Measurements from ENCODE around the gene HOXC5. TPM values are rescaled to one million over a fixed set of nuclear protein-coding genes. Genes with fewer than 3 reads are reported as not detected.

Gene HOXC5
- 10 to 100 TPM in 4 of 8 experiments, 1 to 10 TPM in 4; 4.4 to 49.2 (median 10.4) TPM for total RNA-seq

GRCh38 chr12:54032627-54033100, at the start of gene HOXC5:
Gene HOXC5 (plus strand): TSS chr12:54033050. CDS start chr12:54033123, 73 bp downstream.
- Histone ChIP-seq H3K27ac (peak within 1 kb of the TSS; percentile 94), H3K4me1 (replicated peaks in 1 of 2) (peaks cover 49 to 72% of the 10 kb centered on the region in 2 donors), H3K4me3 (peak within 1 kb of the TSS; percentile 41 to 62 (median 49))
- in situ Hi-C loops (cut with MboI; ENCODE audit: low pct_unique_long_range_greater_than_20kb in 2 of 9, low sequenced_read_pairs in 9 of 9, unreplicated experiment in 9 of 9): loop anchor here in 4 of 9 experiments (5.0 to 25.0 kb wide), 4 partner anchors 155 to 330 kb away; partner anchors contain the start of genes SMUG1 (in 2 of the 4) and GPR84 (in 1 of the 4)
- ATAC-seq (replicated peaks in 6 of 8): peak in 7 of 8 experiments; percentile 2 to 47 (median 34)
- 0 to 7% (median 0%) methylated on average over 1 to 6 of the region's 12 CpGs; no CpG with 5 or more reads in 2 of the 10 experiments for WGBS, 10 experiments

- ATAC-seq (replicated peaks in 6 of 8): no peak
- Histone ChIP-seq H3K4me1 (replicated peaks in 1 of 2) (no peaks in the 10 kb centered on the region), H3K4me3 (no peak overlapping the region), H3K27ac (no peak overlapping the region)
- 5 to 75% (median 24%) methylated on average over 2 to 14 of the region's 17 CpGs; no CpG with 5 or more reads in 2 of the 10 experiments for WGBS, 10 experiments
- in situ Hi-C loops (cut with MboI; ENCODE audit: low pct_unique_long_range_greater_than_20kb in 2 of 9, low sequenced_read_pairs in 9 of 9, unreplicated experiment in 9 of 9): no loop called here
Measured at GRCh38 chr12:53983568-53983949, 49.3 kb upstream of the HOXC5 start.

GRCh38 chr12:53983950-53984572, 48.8 kb upstream of the HOXC5 start:
- H3K4me3 ChIP-seq: no peak overlapping the region
- H3K27ac ChIP-seq: no peak overlapping the region
- in situ Hi-C loops (cut with MboI; ENCODE audit: low pct_unique_long_range_greater_than_20kb in 2 of 9, low sequenced_read_pairs in 9 of 9, unreplicated experiment in 9 of 9): no loop called here
- WGBS, 10 experiments: 1 to 45% (median 13%) methylated on average over 2 to 16 of the region's 30 CpGs; no CpG with 5 or more reads in 3 of the 10 experiments
- no peak for ATAC-seq (replicated peaks in 6 of 8)
- no peaks in the 10 kb centered on the region for H3K4me1 ChIP-seq (replicated peaks in 1 of 2)

DNA sequence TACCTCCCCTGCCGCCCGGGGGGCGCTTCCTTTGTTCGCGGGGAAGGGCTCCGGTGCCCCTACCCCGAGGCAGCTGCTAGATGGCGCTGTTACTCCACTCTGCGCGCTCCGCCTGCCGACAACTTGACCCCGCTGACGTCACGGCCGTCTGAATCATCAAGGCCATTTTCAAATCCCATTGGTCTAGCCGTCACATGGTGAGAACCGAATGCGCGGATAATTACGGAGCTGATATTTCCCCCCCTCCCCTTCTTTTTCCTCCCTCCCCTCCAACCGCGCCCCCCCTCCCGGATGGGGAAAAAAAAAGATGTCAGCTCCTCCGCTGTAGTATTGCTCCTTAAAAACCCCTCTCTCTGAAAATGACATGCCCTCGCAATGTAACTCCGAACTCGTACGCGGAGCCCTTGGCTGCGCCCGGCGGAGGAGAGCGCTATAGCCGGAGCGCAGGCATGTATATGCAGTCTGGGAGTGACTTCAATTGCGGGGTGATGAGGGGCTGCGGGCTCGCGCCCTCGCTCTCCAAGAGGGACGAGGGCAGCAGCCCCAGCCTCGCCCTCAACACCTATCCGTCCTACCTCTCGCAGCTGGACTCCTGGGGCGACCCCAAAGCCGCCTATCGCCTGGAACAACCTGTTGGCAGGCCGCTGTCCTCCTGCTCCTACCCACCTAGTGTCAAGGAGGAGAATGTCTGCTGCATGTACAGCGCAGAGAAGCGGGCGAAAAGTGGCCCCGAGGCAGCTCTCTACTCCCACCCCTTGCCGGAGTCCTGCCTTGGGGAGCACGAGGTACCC, 47.8 kb upstream of the HOXC5 start, which contains the start of gene HOXC10:
Gene HOXC10, plus strand, starts transcription at position 246 of the 791 bp plus-strand sequence. Its CDS starts 114 bp downstream, at position 360.
- in situ Hi-C loops (cut with MboI; ENCODE audit: low pct_unique_long_range_greater_than_20kb in 2 of 9, low sequenced_read_pairs in 9 of 9, unreplicated experiment in 9 of 9): no loop called here
- peak; percentile 50 to 91 (median 86) for ATAC-seq (replicated peaks in 6 of 8)
- Histone ChIP-seq H3K4me1 (replicated peaks in 1 of 2) (no peaks in the 10 kb centered on the region), H3K4me3 (peak within 1 kb of the TSS in 4 of 5 donors; percentile 9 to 25 (median 22)), H3K27ac (no peak within 1 kb of the TSS)
- WGBS, 10 experiments: 5 to 40% (median 21%) methylated on average over 4 to 10 of the region's 55 CpGs; no CpG with 5 or more reads in 7 of the 10 experiments

DNA sequence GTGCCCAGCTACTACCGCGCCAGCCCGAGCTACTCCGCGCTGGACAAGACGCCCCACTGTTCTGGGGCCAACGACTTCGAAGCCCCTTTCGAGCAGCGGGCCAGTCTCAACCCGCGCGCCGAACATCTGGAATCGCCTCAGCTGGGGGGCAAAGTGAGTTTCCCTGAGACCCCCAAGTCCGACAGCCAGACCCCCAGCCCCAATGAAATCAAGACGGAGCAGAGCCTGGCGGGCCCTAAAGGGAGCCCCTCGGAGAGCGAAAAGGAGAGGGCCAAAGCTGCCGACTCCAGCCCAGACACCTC, 47.2 kb upstream of the HOXC5 start:
- no peaks in the 10 kb centered on the region for H3K4me1 ChIP-seq (replicated peaks in 1 of 2)
- 17 to 43% (median 27%) methylated on average over 3 to 13 of the region's 21 CpGs; no CpG with 5 or more reads in 7 of the 10 experiments for WGBS, 10 experiments

DNA sequence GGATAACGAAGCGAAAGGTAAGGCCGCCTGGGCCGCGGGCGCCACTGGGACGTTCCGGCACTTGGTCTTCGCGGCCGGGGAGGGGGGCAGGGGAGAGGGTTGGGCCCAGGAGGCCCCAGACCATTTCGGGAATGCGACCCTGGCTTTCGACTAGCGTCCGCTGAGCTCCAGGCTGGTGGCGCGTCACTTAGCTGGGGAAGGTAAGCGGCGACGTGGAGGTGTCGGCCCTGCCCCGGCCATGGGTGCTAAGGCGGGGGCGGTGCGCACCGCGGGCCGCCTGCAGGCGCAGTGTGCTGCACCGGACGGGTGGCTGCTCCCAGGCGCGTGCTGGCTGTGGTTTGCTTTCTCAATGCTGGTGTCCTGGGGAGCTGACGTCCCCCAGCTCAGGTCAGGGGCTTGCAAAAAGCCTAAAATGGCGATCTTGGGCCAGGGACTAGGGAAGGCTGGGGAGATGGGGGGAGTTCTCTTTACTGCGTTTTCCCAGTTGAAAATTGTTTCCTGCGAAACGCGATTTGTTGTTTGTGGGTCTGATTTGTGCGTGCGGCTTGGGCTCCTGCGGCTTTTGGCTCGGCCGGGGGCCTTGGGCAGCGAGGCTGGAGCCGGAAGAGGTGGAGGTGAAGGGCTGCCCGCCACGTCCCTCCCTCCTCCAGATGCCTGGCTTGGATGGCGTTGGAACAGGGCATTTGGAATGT, 46.7 kb upstream of the HOXC5 start:
- Histone ChIP-seq H3K4me3 (peak overlapping the region in 1 of 5 donors; percentile 14), H3K27ac (no peak overlapping the region), H3K4me1 (replicated peaks in 1 of 2) (no peaks in the 10 kb centered on the region)
- in situ Hi-C loops (cut with MboI; ENCODE audit: low pct_unique_long_range_greater_than_20kb in 2 of 9, low sequenced_read_pairs in 9 of 9, unreplicated experiment in 9 of 9): no loop called here
- ATAC-seq (replicated peaks in 6 of 8): peak in 3 of 8 experiments; percentile 4 to 21 (median 11)
- WGBS, 10 experiments: 0 to 27% (median 7%) methylated on average over 1 to 24 of the region's 50 CpGs; no CpG with 5 or more reads in 2 of the 10 experiments

More for the DNA sequence above, 47.2 kb upstream of the HOXC5 start:
- no peak overlapping the region for H3K4me3 ChIP-seq
- in situ Hi-C loops (cut with MboI; ENCODE audit: low pct_unique_long_range_greater_than_20kb in 2 of 9, low sequenced_read_pairs in 9 of 9, unreplicated experiment in 9 of 9): no loop called here
- no peak for ATAC-seq (replicated peaks in 6 of 8)
- H3K27ac ChIP-seq: no peak overlapping the region

DNA sequence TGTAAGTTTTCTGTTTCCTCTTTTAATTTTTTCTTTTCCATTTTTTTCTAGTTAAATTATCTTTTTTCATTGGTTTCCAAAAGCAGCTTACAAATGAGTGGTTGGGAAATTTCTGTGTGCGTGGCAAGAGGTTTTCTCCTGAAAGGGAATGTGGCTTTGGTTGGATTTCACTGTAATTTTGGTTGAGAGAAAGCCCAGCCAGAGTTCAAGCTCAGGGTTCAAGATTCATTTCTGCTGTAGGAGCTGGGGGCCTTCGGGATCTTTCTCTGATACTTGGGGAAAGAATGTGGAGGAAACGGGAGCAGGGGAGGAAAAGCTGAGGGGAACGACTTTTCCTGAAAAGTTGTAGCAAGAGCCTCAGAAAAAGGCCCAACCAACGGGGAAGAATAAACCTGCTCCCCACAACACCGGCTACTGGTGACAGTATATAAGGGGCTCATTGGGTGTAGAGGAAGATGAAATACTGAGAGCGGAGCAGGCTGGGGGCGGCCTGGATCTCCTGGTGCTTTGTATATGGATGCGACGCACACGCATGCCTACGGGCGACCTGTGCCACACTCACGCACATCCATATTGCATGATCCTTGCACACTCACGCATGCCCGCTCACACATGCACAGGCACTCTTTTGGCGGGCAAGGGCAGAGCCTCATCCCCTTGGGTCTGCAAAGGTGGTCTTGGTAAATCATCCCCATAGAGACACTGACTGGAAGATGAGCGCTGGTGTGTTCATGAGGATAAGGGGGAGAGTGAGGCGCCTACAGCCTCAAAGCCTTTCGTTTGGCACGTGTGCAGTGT, 46.0 kb upstream of the HOXC5 start:
- no peak overlapping the region for H3K4me3 ChIP-seq

GRCh38 chr12:53987787-53988230, 45.0 kb upstream of the HOXC5 start:
- in situ Hi-C loops (cut with MboI; ENCODE audit: low pct_unique_long_range_greater_than_20kb in 2 of 9, low sequenced_read_pairs in 9 of 9, unreplicated experiment in 9 of 9): no loop called here
- no peak for ATAC-seq (replicated peaks in 6 of 8)
- WGBS, 10 experiments: 0 to 20% (median 0%) methylated on average over 1 to 2 of the region's 4 CpGs; no CpG with 5 or more reads in 4 of the 10 experiments
- H3K4me1 ChIP-seq (replicated peaks in 1 of 2): no peaks in the 10 kb centered on the region
- no peak overlapping the region for H3K27ac ChIP-seq
- H3K4me3 ChIP-seq: no peak overlapping the region

More for the DNA sequence above, 46.0 kb upstream of the HOXC5 start:
- Histone ChIP-seq H3K27ac (no peak overlapping the region), H3K4me1 (replicated peaks in 1 of 2) (no peaks in the 10 kb centered on the region)
- in situ Hi-C loops (cut with MboI; ENCODE audit: low pct_unique_long_range_greater_than_20kb in 2 of 9, low sequenced_read_pairs in 9 of 9, unreplicated experiment in 9 of 9): no loop called here
- ATAC-seq (replicated peaks in 6 of 8): no peak
- 2 to 74% (median 20%) methylated on average over 2 to 13 of the region's 21 CpGs; no CpG with 5 or more reads in 1 of the 10 experiments for WGBS, 10 experiments

DNA sequence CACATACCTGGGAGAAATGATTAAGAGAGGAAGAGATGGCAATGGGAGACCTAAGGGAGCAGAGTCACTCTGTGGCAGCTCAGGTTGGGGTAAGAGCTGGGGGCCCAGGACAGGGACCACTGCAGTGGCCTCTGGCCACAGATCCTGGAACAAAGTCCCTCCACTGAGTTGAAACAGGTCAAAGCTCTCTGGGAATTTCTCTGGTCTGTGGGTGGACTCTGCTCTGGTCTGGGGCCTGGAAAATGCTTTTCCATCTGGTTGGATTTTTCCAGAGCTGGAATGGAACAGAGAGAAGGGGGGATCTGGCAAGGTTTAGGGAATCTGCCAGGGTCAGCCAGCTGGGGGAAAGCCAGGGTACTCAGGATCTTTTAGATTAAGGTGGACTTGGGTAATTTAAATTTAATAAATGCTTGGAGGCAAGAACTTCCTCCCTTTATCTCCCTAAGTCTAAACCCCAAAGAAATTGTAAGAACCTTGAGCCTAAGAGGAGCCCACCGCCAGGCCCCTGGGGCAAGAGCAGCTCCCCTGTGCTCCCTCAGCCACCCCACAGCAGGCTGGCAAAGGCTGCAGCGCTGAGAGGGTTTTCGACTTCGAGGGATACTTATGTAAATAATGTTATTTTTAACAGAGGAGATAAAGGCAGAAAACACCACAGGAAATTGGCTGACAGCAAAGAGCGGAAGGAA, 44.2 kb upstream of the HOXC5 start:
- in situ Hi-C loops (cut with MboI; ENCODE audit: low pct_unique_long_range_greater_than_20kb in 2 of 9, low sequenced_read_pairs in 9 of 9, unreplicated experiment in 9 of 9): no loop called here
- 0 to 67% (median 12%) methylated on average over 3 to 5 of the region's 5 CpGs; no CpG with 5 or more reads in 4 of the 10 experiments for WGBS, 10 experiments
- no peak overlapping the region for H3K4me3 ChIP-seq
- no peak for ATAC-seq (replicated peaks in 6 of 8)
- no peaks in the 10 kb centered on the region for H3K4me1 ChIP-seq (replicated peaks in 1 of 2)
- H3K27ac ChIP-seq: no peak overlapping the region

GRCh38 chr12:53989227-53990113, 43.4 kb upstream of the HOXC5 start:
- no peak overlapping the region for H3K27ac ChIP-seq
- 0 to 24% (median 9%) methylated on average over 2 to 24 of the region's 28 CpGs; no CpG with 5 or more reads in 1 of the 10 experiments for WGBS, 10 experiments
- in situ Hi-C loops (cut with MboI; ENCODE audit: low pct_unique_long_range_greater_than_20kb in 2 of 9, low sequenced_read_pairs in 9 of 9, unreplicated experiment in 9 of 9): no loop called here
- ATAC-seq (replicated peaks in 6 of 8): peak in 2 of 8 experiments; percentile 7 to 9
- H3K4me1 ChIP-seq (replicated peaks in 1 of 2): peaks cover 4 to 6% of the 10 kb centered on the region in 2 donors
- no peak overlapping the region for H3K4me3 ChIP-seq

Measured in motor neuron (in vitro differentiated cells).